Bronchial epithelial cell (primary cell): ENCODE results near the gene FTO. TPM values are rescaled to one million over a fixed set of nuclear protein-coding genes. Genes with fewer than 3 reads are reported as not detected.

Experiments
- DNase-seq: peaks from one replicate; pipeline ENCODE4 v3.0.0-alpha.2; 2010; ENCODE audit warnings: low read depth
- FAIRE-seq: peaks from 2 replicates; lab custom pipeline; 2011; peaks lifted over from hg19 to GRCh38; lab: Jason Lieb, UNC
- H3K27me3 ChIP-seq: 2 replicates; pipeline ENCODE4 v1.5.1; 2011; ENCODE audit warnings: low read length; ENCODE audit not compliant: control insufficient read depth, insufficient read depth
- H3K36me3 ChIP-seq: 2 replicates; pipeline ENCODE4 v1.5.1; 2011; ENCODE audit warnings: low read length; ENCODE audit not compliant: control insufficient read depth, insufficient read depth
- H3K4me3 ChIP-seq: 2 replicates; pipeline ENCODE4 v1.5.1; 2011; ENCODE audit warnings: mild to moderate bottlenecking, low read depth, low read length, control low read depth
- CTCF ChIP-seq: IDR thresholded peaks from 2 replicates; pipeline ENCODE4 v1.5.1; 2011; ENCODE audit warnings: mild to moderate bottlenecking, moderate library complexity, low read length, control low read depth, inconsistent platforms; ENCODE audit not compliant: insufficient read depth, severe bottlenecking
- total RNA-seq: library from RNA; depleted of rRNA; stranded (reverse); fragments of >200 nt; gene quantifications from 2 replicates; pipeline ENCODE4 v1.2.1, GENCODE V29; 2014

Gene FTO
- total RNA-seq, 1 donor from 2014 or later = 41.6 TPM

- peak; percentile 7 for FAIRE-seq
- Histone ChIP-seq H3K36me3 (no peaks in the 10 kb centered on the region), H3K27me3 (no peaks in the 10 kb centered on the region), H3K4me3 (no peak overlapping the region)
- TF ChIP-seq CTCF = no peak
- no peak for DNase-seq
These were observed 76.1 kb downstream of the FTO start for GRCh38 chr16:53780051-53780450.

GRCh38 chr16:53781023-53781605, 77.2 kb downstream of the FTO start:
- no peak for FAIRE-seq
- peak; percentile 89 for DNase-seq

GRCh38 chr16:53782148-53782547, 78.2 kb downstream of the FTO start:
- FAIRE-seq = no peak
- Histone ChIP-seq H3K27me3 (no peaks in the 10 kb centered on the region), H3K4me3 (no peak overlapping the region), H3K36me3 (no peaks in the 10 kb centered on the region)
- no peak for TF ChIP-seq CTCF
- peak; percentile 35 for DNase-seq

More at GRCh38 chr16:53781023-53781605, 77.2 kb downstream of the FTO start:
- no peak overlapping the region for H3K4me3 ChIP-seq
- TF ChIP-seq CTCF = no peak
- H3K36me3 ChIP-seq = no peaks in the 10 kb centered on the region
- H3K27me3 ChIP-seq = no peaks in the 10 kb centered on the region

- H3K27me3 ChIP-seq = no peaks in the 10 kb centered on the region
- FAIRE-seq (no peak), DNase-seq (peak; percentile 91)
- H3K4me3 ChIP-seq = no peak overlapping the region
- H3K36me3 ChIP-seq = no peaks in the 10 kb centered on the region
- TF ChIP-seq CTCF = no peak
These were observed 80.3 kb downstream of the FTO start for GRCh38 chr16:53784291-53784690.

- no peaks in the 10 kb centered on the region for H3K36me3 ChIP-seq
- FAIRE-seq = no peak
- H3K27me3 ChIP-seq = no peaks in the 10 kb centered on the region
- no peak overlapping the region for H3K4me3 ChIP-seq
- DNase-seq = no peak
- no peak for TF ChIP-seq CTCF
These were observed 81.1 kb downstream of the FTO start for GRCh38 chr16:53785044-53785443.

GRCh38 chr16:53785916-53786315, 82.0 kb downstream of the FTO start:
- no peak for TF ChIP-seq CTCF
- Histone ChIP-seq H3K4me3 (no peak overlapping the region), H3K27me3 (no peaks in the 10 kb centered on the region), H3K36me3 (no peaks in the 10 kb centered on the region)
- FAIRE-seq = no peak
- DNase-seq = no peak
